Hepatocyte (in vitro differentiated cells): Measurements from ENCODE around the gene TCF19. TPM values are rescaled to one million over a fixed set of nuclear protein-coding genes. Genes with fewer than 3 reads are reported as not detected.

Experiments
- DNase-seq: peaks from one replicate; pipeline ENCODE4 v3.0.0-alpha.2; 2016; ENCODE audit warnings: low spot score
- H2AFZ ChIP-seq: fragments of 200-600 bp; sonication (generic); 2 replicates; pipeline ENCODE4 v1.6.0; 2016; ENCODE audit warnings: antibody characterized with exemption, mild to moderate bottlenecking
- H3K27ac ChIP-seq: fragments of 200-600 bp; sonication (generic); 2 replicates; pipeline ENCODE4 v1.5.1; 2016; ENCODE audit warnings: mild to moderate bottlenecking
- H3K27me3 ChIP-seq: fragments of 200-600 bp; sonication (generic); 2 replicates; pipeline ENCODE4 v1.6.1; 2016
- H3K36me3 ChIP-seq: fragments of 200-600 bp; sonication (generic); replicated peaks from 2 replicates; pipeline ENCODE4 v1.5.1; 2016; ENCODE audit warnings: low read depth; ENCODE audit not compliant: insufficient read depth
- H3K4me1 ChIP-seq: fragments of 200-600 bp; sonication (generic); 2 replicates; pipeline ENCODE4 v1.5.1; 2016; ENCODE audit warnings: mild to moderate bottlenecking, moderate library complexity; ENCODE audit not compliant: insufficient read depth
- H3K4me2 ChIP-seq: fragments of 200-600 bp; sonication (generic); 2 replicates; pipeline ENCODE4 v1.6.0; 2016
- H3K4me3 ChIP-seq: fragments of 200-600 bp; sonication (generic); 2 replicates; pipeline ENCODE4 v1.5.1; 2016; ENCODE audit warnings: mild to moderate bottlenecking
- H3K79me2 ChIP-seq: fragments of 200-600 bp; sonication (generic); 2 replicates; pipeline ENCODE4 v1.6.0; 2017; ENCODE audit warnings: mild to moderate bottlenecking
- H3K9me2 ChIP-seq: fragments of 200-600 bp; sonication (generic); replicated peaks from 2 replicates; pipeline ENCODE4 v1.6.0; 2017; ENCODE audit warnings: mild to moderate bottlenecking; ENCODE audit not compliant: insufficient read depth
- H3K9me3 ChIP-seq: fragments of 200-600 bp; sonication (generic); 2 replicates; pipeline ENCODE4 v1.5.1; 2016; ENCODE audit warnings: low read depth, mild to moderate bottlenecking
- H4K20me1 ChIP-seq: fragments of 200-600 bp; sonication (generic); 2 replicates; pipeline ENCODE4 v1.6.0; 2016; ENCODE audit warnings: mild to moderate bottlenecking; ENCODE audit not compliant: insufficient read depth, poor library complexity, severe bottlenecking
- EZH2 ChIP-seq: fragments of 200-600 bp; sonication (generic); IDR thresholded peaks from 2 replicates; pipeline ENCODE4 v1.6.1; 2016; ENCODE audit warnings: antibody characterized with exemption, mild to moderate bottlenecking, borderline replicate concordance
- EZH2phosphoT487 ChIP-seq: fragments of 200-600 bp; sonication (generic); IDR thresholded peaks from one replicate; pipeline ENCODE4 v1.6.1; 2018; ENCODE audit warnings: antibody characterized with exemption, mild to moderate bottlenecking, low read depth, moderate library complexity; ENCODE audit not compliant: unreplicated experiment, severe bottlenecking
- WGBS: methylation state at CpG from one replicate; pipeline ENCODE4 v1.1.6; 2016; ENCODE audit warnings: low lambda C conversion rate; ENCODE audit errors: missing lambda C conversion rate; 5-methylcytosine and 5-hydroxymethylcytosine counted together
- polyA plus RNA-seq: library from polyadenylated mRNA; unstranded; fragments of >200 nt; fragmentation: Nextera tagmentation; extraction: Ambion mirVana; gene quantifications from 2 replicates; pipeline ENCODE4 v1.2.1, GENCODE V29; 2016
- total RNA-seq: library from RNA; depleted of rRNA; stranded (reverse); fragments of >200 nt; gene quantifications from 2 replicates; pipeline ENCODE4 v1.2.3, GENCODE V29; 2014
- TF ChIP-seq, protein P1 (sequence below): fragments of 200-600 bp; sonication (generic); IDR thresholded peaks from 2 replicates; pipeline ENCODE4 v1.5.1; 2016; ENCODE audit warnings: antibody characterized with exemption, mild to moderate bottlenecking; ENCODE audit not compliant: poor library complexity

Gene TCF19
- total and polyA plus RNA-seq, 2 experiments from 2014 or later = 5.0 to 6.3 TPM

DNA sequence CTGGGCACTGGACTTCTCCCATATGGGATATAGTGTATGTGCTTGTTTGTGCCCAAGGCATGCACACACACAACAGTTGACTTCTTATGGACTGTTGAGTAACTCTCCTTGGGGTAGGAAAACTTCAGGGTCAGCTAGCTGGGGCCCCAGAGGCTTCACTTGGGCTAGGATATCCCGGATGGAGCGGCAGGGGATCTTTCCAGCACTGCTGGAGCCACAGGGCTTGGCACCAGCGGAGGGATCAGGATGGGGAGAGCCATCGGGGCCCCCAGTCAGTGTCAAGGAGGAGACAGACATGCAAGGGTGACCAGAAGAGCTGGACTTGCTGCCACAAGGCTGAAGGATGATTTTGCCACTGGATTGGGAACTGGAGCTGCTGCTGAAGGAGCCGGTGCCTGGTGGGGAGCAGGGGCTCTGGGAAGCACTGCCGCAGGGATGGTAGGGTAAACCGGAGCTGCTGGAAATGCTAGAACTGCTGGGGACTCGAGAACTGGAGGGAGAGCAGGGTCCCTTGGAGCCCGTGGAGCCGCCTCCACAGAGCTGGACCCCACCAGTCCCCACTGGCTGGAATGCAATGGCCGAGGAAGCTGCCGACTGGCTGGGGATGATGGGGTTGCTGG lies 42.3 kb upstream of the TCF19 start:
- TF ChIP-seq EZH2 (no peak), EZH2phosphoT487 (no peak)
- TF ChIP-seq, protein P1, sequence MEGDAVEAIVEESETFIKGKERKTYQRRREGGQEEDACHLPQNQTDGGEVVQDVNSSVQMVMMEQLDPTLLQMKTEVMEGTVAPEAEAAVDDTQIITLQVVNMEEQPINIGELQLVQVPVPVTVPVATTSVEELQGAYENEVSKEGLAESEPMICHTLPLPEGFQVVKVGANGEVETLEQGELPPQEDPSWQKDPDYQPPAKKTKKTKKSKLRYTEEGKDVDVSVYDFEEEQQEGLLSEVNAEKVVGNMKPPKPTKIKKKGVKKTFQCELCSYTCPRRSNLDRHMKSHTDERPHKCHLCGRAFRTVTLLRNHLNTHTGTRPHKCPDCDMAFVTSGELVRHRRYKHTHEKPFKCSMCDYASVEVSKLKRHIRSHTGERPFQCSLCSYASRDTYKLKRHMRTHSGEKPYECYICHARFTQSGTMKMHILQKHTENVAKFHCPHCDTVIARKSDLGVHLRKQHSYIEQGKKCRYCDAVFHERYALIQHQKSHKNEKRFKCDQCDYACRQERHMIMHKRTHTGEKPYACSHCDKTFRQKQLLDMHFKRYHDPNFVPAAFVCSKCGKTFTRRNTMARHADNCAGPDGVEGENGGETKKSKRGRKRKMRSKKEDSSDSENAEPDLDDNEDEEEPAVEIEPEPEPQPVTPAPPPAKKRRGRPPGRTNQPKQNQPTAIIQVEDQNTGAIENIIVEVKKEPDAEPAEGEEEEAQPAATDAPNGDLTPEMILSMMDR = no peak
- no peak overlapping the region for H2AFZ ChIP-seq
- no peaks in the 10 kb centered on the region for H3K9me3 ChIP-seq
- H3K4me1 ChIP-seq = peaks cover 18% of the 10 kb centered on the region
- H3K4me2 ChIP-seq = no peak overlapping the region
- H3K9me2 ChIP-seq = no peaks in the 10 kb centered on the region
- H3K27me3 ChIP-seq = no peaks in the 10 kb centered on the region
- H3K4me3 ChIP-seq = no peak overlapping the region
- no peaks in the 10 kb centered on the region for H4K20me1 ChIP-seq
- no peaks in the 10 kb centered on the region for H3K36me3 ChIP-seq
- 91% methylated on average over 12 of the region's 12 CpGs for WGBS
- no peak for DNase-seq
- no peak overlapping the region for H3K27ac ChIP-seq
- no peaks in the 10 kb centered on the region for H3K79me2 ChIP-seq

DNA sequence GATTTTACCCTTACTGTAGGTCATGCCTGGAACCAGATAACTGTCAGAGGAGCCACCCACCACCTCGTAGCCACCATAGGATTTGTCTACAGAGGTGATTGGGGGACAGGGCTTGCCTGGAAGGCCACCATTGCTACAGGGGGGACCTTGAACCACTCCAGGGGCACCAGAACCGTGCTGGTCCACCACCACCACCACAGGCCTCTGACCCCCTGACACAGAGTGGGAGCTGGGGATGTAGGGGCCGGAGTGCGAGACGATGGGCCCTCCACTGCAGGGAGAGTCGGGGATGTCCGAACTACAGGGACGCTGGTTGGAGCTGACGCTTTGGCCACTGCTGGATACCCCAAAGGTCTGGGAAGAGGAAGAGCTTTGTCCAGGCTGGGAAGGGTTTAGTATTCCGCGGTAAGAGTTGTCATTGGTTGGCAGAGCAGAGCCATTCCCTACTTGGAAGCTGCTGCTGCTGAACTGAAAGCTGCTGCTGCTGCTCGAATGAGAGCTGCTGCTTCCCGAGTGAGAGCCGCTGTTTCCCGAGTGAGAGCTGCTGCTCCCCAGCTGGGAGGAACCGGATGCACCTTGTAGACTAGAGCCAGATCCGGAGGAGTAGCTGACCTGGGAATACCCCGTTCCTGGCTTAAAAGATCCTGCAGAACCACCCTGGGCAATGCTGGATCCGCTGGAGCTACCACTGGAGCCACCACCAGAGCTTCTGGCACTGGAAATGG lies 41.6 kb upstream of the TCF19 start:
- H3K9me2 ChIP-seq = no peaks in the 10 kb centered on the region

DNA sequence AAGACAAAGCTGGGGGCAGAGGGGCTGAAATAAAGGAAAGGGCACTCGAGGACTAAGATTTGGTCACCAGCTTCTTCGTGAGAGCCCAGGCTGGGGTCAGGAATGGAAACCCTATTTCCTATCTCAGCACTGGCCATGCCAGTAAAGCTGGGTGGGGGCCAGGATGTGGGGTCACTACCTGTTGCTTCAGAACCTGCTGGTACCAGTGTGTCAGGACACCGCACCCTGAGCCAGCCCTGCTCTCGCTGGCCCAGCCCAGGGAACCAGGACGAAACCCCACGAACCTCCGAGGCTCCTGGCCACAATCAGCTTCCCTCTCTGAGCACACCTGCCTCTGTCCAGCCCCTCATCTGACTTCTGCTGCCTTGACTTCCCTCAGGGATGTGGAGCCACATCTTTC lies 40.2 kb upstream of the TCF19 start:
- DNase-seq = no peak
- Histone ChIP-seq H3K36me3 (no peaks in the 10 kb centered on the region), H3K4me3 (no peak overlapping the region), H4K20me1 (no peaks in the 10 kb centered on the region), H3K9me2 (no peaks in the 10 kb centered on the region), H3K27ac (no peak overlapping the region), H3K4me2 (no peak overlapping the region), H3K9me3 (no peaks in the 10 kb centered on the region), H3K27me3 (no peaks in the 10 kb centered on the region), H3K4me1 (peaks cover 24% of the 10 kb centered on the region), H2AFZ (no peak overlapping the region), H3K79me2 (no peaks in the 10 kb centered on the region)
- TF ChIP-seq, protein P1 = no peak
- TF ChIP-seq EZH2phosphoT487 = no peak
- TF ChIP-seq EZH2 = no peak
- WGBS = 96% methylated on average over 7 of the region's 7 CpGs

More for the DNA sequence above, 41.6 kb upstream of the TCF19 start:
- no peaks in the 10 kb centered on the region for H4K20me1 ChIP-seq
- H3K9me3 ChIP-seq = no peaks in the 10 kb centered on the region
- no peak for DNase-seq
- no peak overlapping the region for H3K4me2 ChIP-seq
- TF ChIP-seq EZH2 (no peak), EZH2phosphoT487 (no peak)
- TF ChIP-seq, protein P1 = no peak
- H3K79me2 ChIP-seq = no peaks in the 10 kb centered on the region
- no peak overlapping the region for H2AFZ ChIP-seq
- no peak overlapping the region for H3K4me3 ChIP-seq
- peaks cover 18% of the 10 kb centered on the region for H3K4me1 ChIP-seq
- H3K27ac ChIP-seq = no peak overlapping the region
- WGBS = 84% methylated on average over 19 of the region's 19 CpGs
- H3K27me3 ChIP-seq = no peaks in the 10 kb centered on the region
- H3K36me3 ChIP-seq = no peaks in the 10 kb centered on the region
